Stomach (tissue), 9 donors: Measurements from ENCODE around the gene SMCO3. TPM values are rescaled to one million over a fixed set of nuclear protein-coding genes. Genes with fewer than 3 reads are reported as not detected.

Experiments
- DNase-seq, 2 donors: peaks; one replicate each; pipeline versions ENCODE4 v3.0.0 to v3.0.0-alpha.2; 2013 to 2019
- H3K27ac ChIP-seq, 5 donors: fragments of 200-600 bp in 4 of 5; sonication (generic) in 4 of 5; one replicate each; pipeline ENCODE4 v1.5.1; 2013 to 2019; ENCODE audit warnings: mild to moderate bottlenecking in 1 of 5, moderate library complexity in 1 of 5
- H3K27me3 ChIP-seq, 3 donors: fragments of 200-600 bp; sonication (generic); one replicate each; pipeline ENCODE4 v1.5.1; 2017 to 2019; ENCODE audit warnings: mixed run types in 1 of 3
- H3K36me3 ChIP-seq, 4 donors: fragments of 200-600 bp; sonication (generic); 1 replicate in 3 of 4; 2 replicates in 1 of 4; pipeline ENCODE4 v1.5.1; 2016 to 2019
- H3K4me1 ChIP-seq, 4 donors: fragments of 200-600 bp; sonication (generic); one replicate each; pipeline ENCODE4 v1.5.1; 2016 to 2019
- H3K4me3 ChIP-seq, 4 donors: fragments of 200-600 bp; sonication (generic) in 3 of 4; one replicate each; pipeline ENCODE4 v1.5.1; 2016 to 2019; ENCODE audit warnings: mild to moderate bottlenecking in 1 of 4
- H3K9me3 ChIP-seq, 4 donors: fragments of 200-600 bp; sonication (generic); one replicate each; pipeline ENCODE4 v1.5.1; 2016 to 2019
- CTCF ChIP-seq, 7 experiments: fragments of 450-650 bp in 4 of 7; fragments of 200-600 bp in 3 of 7; sonication (generic) in 3 of 7; IDR thresholded peaks; one replicate each; pipeline ENCODE4 v1.5.1; 2016 to 2019; ENCODE audit warnings: antibody characterized with exemption in 7 of 7, control low read depth in 2 of 7, mild to moderate bottlenecking in 1 of 7
- EP300 ChIP-seq: sonication (generic); formaldehyde crosslinking; IDR thresholded peaks from one replicate; pipeline ENCODE4 v1.6.1; 2017; ENCODE audit warnings: antibody characterized with exemption
- POLR2A ChIP-seq, 4 donors: fragments of 450-650 bp; IDR thresholded peaks; one replicate each; pipeline ENCODE4 v1.6.1; 2016; ENCODE audit warnings: antibody characterized with exemption in 4 of 4, control low read depth in 2 of 4, mild to moderate bottlenecking in 1 of 4, moderate library complexity in 1 of 4
- POLR2AphosphoS5 ChIP-seq, 3 donors: sonication (generic); formaldehyde crosslinking; IDR thresholded peaks; one replicate each; pipeline ENCODE4 v1.6.1; 2016; ENCODE audit warnings: antibody characterized with exemption in 3 of 3
- WGBS, 5 donors: extraction: QIAGEN DNeasy Blood & Tissue Kit in 3 of 5; methylation state at CpG; one replicate each; pipeline versions ENCODE4 v1.1.5 to v1.1.7; 2013 to 2018; 5-methylcytosine and 5-hydroxymethylcytosine counted together
- intact Hi-C: fragments of 100-400 bp; cut with DNase I; formaldehyde crosslinking; loops from one replicate; pipeline ENCODE4 v1.15.1; 2023; ENCODE audit warnings: low total_unique reads
- polyA plus RNA-seq, 3 donors: library from polyadenylated mRNA; stranded (reverse); fragments of 200-250 nt; gene quantifications; one replicate each; pipeline ENCODE4 v1.2.3, GENCODE V29; 2013
- total RNA-seq, 5 donors: library from RNA; depleted of rRNA; stranded (reverse); fragments of >200 nt; gene quantifications; one replicate each; pipeline versions ENCODE4 v1.1.0 to v1.2.3, GENCODE V29; 2014 to 2016
- donor health status: healthy with polysubstance abuse.
- donor health status: Bipolar disorder and iron deficiency.
- donor health status: healthy.

The SMCO3 gene
- total and polyA plus RNA-seq, 8 donors, result 2.4 TPM; not detected in 7

GRCh38 chr12:14825256-14825655 is 11.3 kb upstream of the SMCO3 start:
- H3K27me3 ChIP-seq, result no peaks in the 10 kb centered on the region
- TF ChIP-seq POLR2A (IDR thresholded peaks at IDR 0.05) (no peak), EP300 (no peak), POLR2AphosphoS5 (IDR thresholded peaks at IDR 0.05) (no peak), CTCF (IDR thresholded peaks at IDR 0.05) (no peak)
- H3K27ac ChIP-seq, result no peak overlapping the region
- no peaks in the 10 kb centered on the region for H3K4me1 ChIP-seq
- H3K9me3 ChIP-seq, result no peaks in the 10 kb centered on the region
- H3K36me3 ChIP-seq, result no peaks in the 10 kb centered on the region
- no peak for DNase-seq
- H3K4me3 ChIP-seq, result no peak overlapping the region
- intact Hi-C loops, result no loop called here

GRCh38 chr12:14824012-14824634 is 10.1 kb upstream of the SMCO3 start:
- no peaks in the 10 kb centered on the region for H3K27me3 ChIP-seq
- TF ChIP-seq CTCF (IDR thresholded peaks at IDR 0.05) (no peak), EP300 (no peak), POLR2AphosphoS5 (IDR thresholded peaks at IDR 0.05) (no peak), POLR2A (IDR thresholded peaks at IDR 0.05) (no peak)
- H3K27ac ChIP-seq, result no peak overlapping the region
- no peaks in the 10 kb centered on the region for H3K4me1 ChIP-seq
- 71 to 91% (median 80%) methylated on average over 1 of the region's 1 CpG for WGBS, 5 donors
- no peak overlapping the region for H3K4me3 ChIP-seq
- intact Hi-C loops, result no loop called here
- DNase-seq, result no peak
- H3K9me3 ChIP-seq, result no peaks in the 10 kb centered on the region
- H3K36me3 ChIP-seq, result no peaks in the 10 kb centered on the region

GRCh38 chr12:14811486-14811885 is 2.5 kb downstream of the SMCO3 start:
- Histone ChIP-seq H3K27me3 (no peaks in the 10 kb centered on the region), H3K27ac (no peak overlapping the region), H3K9me3 (no peaks in the 10 kb centered on the region), H3K4me3 (no peak overlapping the region), H3K36me3 (no peaks in the 10 kb centered on the region), H3K4me1 (no peaks in the 10 kb centered on the region)
- no peak for DNase-seq
- TF ChIP-seq POLR2AphosphoS5 (IDR thresholded peaks at IDR 0.05) (no peak), POLR2A (IDR thresholded peaks at IDR 0.05) (no peak), CTCF (IDR thresholded peaks at IDR 0.05) (no peak), EP300 (no peak)
- 91 to 98% (median 96%) methylated on average over 2 of the region's 2 CpGs for WGBS, 5 donors
- intact Hi-C loops, result no loop called here

- TF ChIP-seq POLR2AphosphoS5 (IDR thresholded peaks at IDR 0.05) (no peak), CTCF (IDR thresholded peaks at IDR 0.05) (no peak), EP300 (no peak), POLR2A (IDR thresholded peaks at IDR 0.05) (no peak)
- no peak overlapping the region for H3K27ac ChIP-seq
- H3K4me1 ChIP-seq, result no peaks in the 10 kb centered on the region
- no peak overlapping the region for H3K4me3 ChIP-seq
- intact Hi-C loops, result no loop called here
- H3K9me3 ChIP-seq, result no peaks in the 10 kb centered on the region
- H3K36me3 ChIP-seq, result no peaks in the 10 kb centered on the region
- no peaks in the 10 kb centered on the region for H3K27me3 ChIP-seq
- WGBS, 5 donors, result 95 to 100% (median 96%) methylated on average over 1 of the region's 1 CpG
- DNase-seq, result peak in 1 of 2 donors; percentile 31
Measured at GRCh38 chr12:14810953-14811483, 3.0 kb downstream of the SMCO3 start.
